ENCODE results near the gene TMF1.

The TMF1 gene

DNA sequence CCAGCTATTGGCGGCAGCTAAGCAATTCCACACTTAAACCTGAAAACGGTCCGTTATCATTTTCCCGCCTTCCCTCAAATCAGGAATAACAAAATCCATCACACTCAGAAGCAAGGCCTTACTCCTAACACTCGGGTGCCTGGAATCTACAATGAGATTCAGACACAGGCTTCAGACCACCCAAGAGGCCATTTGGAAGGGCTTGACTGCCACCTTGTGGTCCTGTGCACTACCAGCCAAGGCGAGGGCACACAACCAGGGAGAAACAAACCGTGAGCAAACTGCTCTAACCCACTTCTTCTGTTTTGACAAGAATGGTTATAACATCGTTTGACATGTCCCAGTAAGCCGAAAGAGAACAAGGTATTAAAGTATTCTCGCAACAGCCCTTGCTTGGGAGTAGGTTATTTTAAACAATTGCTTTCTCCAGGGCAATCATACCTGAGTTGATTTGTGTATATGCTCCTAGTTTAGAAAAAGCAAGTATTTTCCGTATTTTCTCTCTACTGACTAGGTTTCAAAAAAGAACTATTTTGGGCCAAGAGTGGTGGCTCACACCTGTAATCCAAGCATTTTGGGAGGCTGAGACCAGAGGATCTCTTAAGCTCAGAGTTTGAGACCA lies 79.7 kb downstream of the TMF1 start:
- peak; percentile 17 for DNase-seq (ENCODE audit: low spot score)
